Immature natural killer cell (primary cell): ENCODE measurements around the gene SLC9A3. TPM values are rescaled to one million over a fixed set of nuclear protein-coding genes. Genes with fewer than 3 reads are reported as not detected.

Experiments
- DNase-seq, 3 donors: peaks; one replicate each; pipeline ENCODE4 v3.0.0; 2022; ENCODE audit warnings: mixed read lengths in 1 of 3
- H3K27ac Mint-ChIP-seq, 6 donors: one replicate each; pipeline ENCODE4 v1.8.0; 2020; ENCODE audit warnings: mixed read lengths in 6 of 6, mild to moderate bottlenecking in 5 of 6, inconsistent platforms in 4 of 6, moderate library complexity in 3 of 6
- H3K27me3 Mint-ChIP-seq, 3 donors: one replicate each; pipeline ENCODE4 v1.8.0; 2020 to 2021; ENCODE audit warnings: low read depth in 3 of 3, mild to moderate bottlenecking in 3 of 3, mixed read lengths in 3 of 3, moderate library complexity in 3 of 3, inconsistent platforms in 1 of 3
- H3K36me3 Mint-ChIP-seq, 3 donors: one replicate each; pipeline ENCODE4 v1.8.0; 2020; ENCODE audit warnings: mixed read lengths in 3 of 3, inconsistent platforms in 2 of 3, mild to moderate bottlenecking in 2 of 3
- H3K4me1 Mint-ChIP-seq, 2 donors: one replicate each; pipeline ENCODE4 v1.8.0; 2020; ENCODE audit warnings: inconsistent platforms in 2 of 2, mild to moderate bottlenecking in 2 of 2, mixed read lengths in 2 of 2, moderate library complexity in 1 of 2
- H3K4me3 Mint-ChIP-seq, 5 donors: one replicate each; pipeline ENCODE4 v1.8.0; 2020; ENCODE audit warnings: mild to moderate bottlenecking in 5 of 5, mixed read lengths in 5 of 5, inconsistent platforms in 3 of 5, moderate library complexity in 3 of 5
- H3K9me3 Mint-ChIP-seq, 6 donors: one replicate each; pipeline ENCODE4 v1.8.0; 2020; ENCODE audit warnings: mild to moderate bottlenecking in 6 of 6, mixed read lengths in 6 of 6, inconsistent platforms in 4 of 6, moderate library complexity in 3 of 6
- polyA plus RNA-seq, 3 donors: library from polyadenylated mRNA; unstranded; fragments of 300-500 nt; fragmentation: Illumina TruSeq; gene quantifications; one replicate each; pipeline ENCODE4 v1.2.3, GENCODE V29; 2021

SLC9A3 gene
- polyA plus RNA-seq, 3 donors from 2014 or later = 0.66 to 1.7 (median 1.5) TPM

GRCh38 chr5:547086-547924 is 23.1 kb upstream of the SLC9A3 start:
- no peak for DNase-seq
- Mint-ChIP-seq H3K27me3 (peaks cover 5 to 7% (median 5%) of the 10 kb centered on the region in 3 donors), H3K4me1 (peaks cover 14 to 28% of the 10 kb centered on the region in 2 donors), H3K9me3 (peaks cover 0 to 3% (median 0%) of the 10 kb centered on the region in 6 donors), H3K36me3 (no peaks in the 10 kb centered on the region), H3K27ac (no peak overlapping the region), H3K4me3 (no peak overlapping the region)

DNA sequence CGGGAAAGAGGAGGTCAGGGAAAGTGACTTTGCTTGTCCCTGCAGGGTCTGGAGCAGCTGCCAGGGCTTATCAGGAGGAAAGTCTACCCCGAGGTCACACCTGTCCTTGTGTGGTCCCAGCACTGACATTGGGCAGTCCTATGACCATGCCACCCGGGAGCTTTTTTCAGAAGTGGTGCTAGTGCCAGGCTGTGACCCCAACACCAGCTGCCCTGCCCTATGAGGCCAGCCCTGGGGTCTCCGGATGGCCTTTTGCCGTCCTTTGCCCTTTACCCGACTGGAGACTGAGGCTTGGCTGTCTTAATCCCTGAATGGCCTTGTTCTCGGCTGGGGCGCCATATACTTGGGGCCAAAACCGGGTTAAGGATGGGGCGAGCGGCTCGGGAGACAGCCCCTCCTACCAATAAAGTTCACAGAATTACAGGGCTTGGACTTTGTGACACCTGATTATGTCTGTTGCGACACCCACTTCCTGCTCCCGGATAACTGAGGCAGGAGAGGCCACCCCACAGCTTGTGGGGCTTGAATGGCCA is 22.2 kb upstream of the SLC9A3 start:
- H3K27ac Mint-ChIP-seq = no peak overlapping the region
- peaks cover 5 to 9% (median 7%) of the 10 kb centered on the region in 3 donors for H3K27me3 Mint-ChIP-seq
- DNase-seq = no peak

DNA sequence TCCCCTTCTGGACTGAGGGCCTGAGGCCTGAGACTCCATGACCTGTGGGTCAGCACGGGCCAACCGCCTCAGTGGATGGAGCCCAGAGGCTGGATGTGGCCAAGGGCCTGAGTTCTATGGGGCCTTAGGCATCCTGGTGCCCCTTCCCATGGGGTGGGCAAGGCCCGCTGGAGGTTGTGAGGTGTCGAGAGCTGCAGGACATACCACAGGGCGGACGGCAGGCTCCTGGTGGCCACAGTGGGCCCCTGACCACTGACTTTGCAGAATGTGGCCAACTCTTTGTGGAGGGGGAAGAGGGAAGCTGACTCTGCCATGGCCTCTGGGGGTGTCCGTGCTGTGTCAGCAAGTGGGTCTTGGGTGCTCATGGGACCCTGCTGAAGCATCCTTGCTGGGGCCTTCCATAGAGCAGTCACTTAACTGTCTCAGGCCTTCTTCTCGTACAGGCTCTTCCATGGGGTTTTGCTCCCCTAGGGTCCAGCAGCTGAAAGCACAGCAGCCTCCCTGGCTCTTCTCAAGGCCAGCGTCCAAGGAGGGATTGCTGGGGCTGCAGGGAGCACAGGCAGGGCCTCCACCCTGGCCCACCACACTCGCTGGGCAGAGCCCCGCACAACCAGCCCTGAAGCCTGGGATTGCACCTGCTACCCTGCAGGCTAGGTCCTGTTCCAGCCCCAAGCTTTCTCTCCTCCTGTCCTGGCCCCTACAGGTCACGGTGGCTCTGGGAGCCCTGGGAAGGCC is 21.6 kb upstream of the SLC9A3 start:
- H3K27ac Mint-ChIP-seq = peak overlapping the region in 1 of 6 donors; percentile 88

More for the DNA sequence above, 22.2 kb upstream of the SLC9A3 start:
- Mint-ChIP-seq H3K4me3 (no peak overlapping the region), H3K9me3 (peaks cover 0 to 3% (median 0%) of the 10 kb centered on the region in 6 donors), H3K36me3 (no peaks in the 10 kb centered on the region), H3K4me1 (peaks cover 14 to 28% of the 10 kb centered on the region in 2 donors)

DNA sequence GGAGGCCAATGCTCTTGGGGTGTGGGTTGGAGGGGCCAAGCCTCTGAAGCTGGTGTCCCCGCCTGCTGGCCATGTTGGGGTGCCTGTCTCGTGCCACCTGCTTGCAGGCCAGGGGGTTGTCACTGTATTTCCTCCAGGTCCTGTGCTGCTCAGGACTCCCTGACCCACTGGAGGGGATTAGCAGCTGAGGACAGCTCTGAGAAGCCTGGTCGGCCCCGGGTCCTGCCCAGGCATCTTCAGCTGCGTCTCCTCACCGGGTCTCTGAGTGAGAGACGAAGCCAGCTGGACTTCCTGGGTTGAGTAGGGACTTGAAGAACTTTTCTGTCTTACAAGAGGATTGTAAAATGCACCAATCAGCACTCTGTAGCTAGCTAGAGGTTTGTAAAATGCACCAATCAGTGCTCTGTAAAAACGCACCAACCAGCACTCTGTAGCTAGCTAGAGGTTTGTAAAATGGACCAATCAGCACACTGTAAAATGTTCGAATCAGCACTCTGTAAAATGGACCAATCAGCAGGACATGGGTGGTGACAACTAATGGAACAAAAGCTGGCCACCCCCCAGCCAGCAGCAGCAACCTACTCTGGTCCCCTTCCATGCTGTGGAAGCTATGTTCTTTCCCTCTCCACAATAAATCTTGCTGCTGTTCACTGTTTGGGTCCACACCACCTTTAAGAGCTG is 20.6 kb upstream of the SLC9A3 start:
- H3K27ac Mint-ChIP-seq = peak overlapping the region in 5 of 6 donors; percentile 22 to 88 (median 43)
- H3K9me3 Mint-ChIP-seq = no peaks in the 10 kb centered on the region
- no peak for DNase-seq
- H3K4me1 Mint-ChIP-seq = peaks cover 14 to 28% of the 10 kb centered on the region in 2 donors
- no peaks in the 10 kb centered on the region for H3K36me3 Mint-ChIP-seq
- peak overlapping the region in 4 of 5 donors; percentile 38 to 80 (median 56) for H3K4me3 Mint-ChIP-seq
- peaks cover 3 to 9% (median 4%) of the 10 kb centered on the region in 3 donors for H3K27me3 Mint-ChIP-seq

More for the DNA sequence above, 21.6 kb upstream of the SLC9A3 start:
- peaks cover 3 to 9% (median 3%) of the 10 kb centered on the region in 3 donors for H3K27me3 Mint-ChIP-seq
- H3K4me1 Mint-ChIP-seq = peaks cover 14 to 28% of the 10 kb centered on the region in 2 donors
- no peak for DNase-seq
- H3K9me3 Mint-ChIP-seq = peaks cover 0 to 3% (median 0%) of the 10 kb centered on the region in 6 donors
- H3K4me3 Mint-ChIP-seq = peak overlapping the region in 1 of 5 donors; percentile 18
- no peaks in the 10 kb centered on the region for H3K36me3 Mint-ChIP-seq

- Mint-ChIP-seq H3K27me3 (peaks cover 3 to 9% (median 4%) of the 10 kb centered on the region in 3 donors), H3K4me1 (peaks cover 14 to 28% of the 10 kb centered on the region in 2 donors), H3K9me3 (no peaks in the 10 kb centered on the region), H3K4me3 (peak overlapping the region; percentile 66 to 84 (median 80)), H3K36me3 (no peaks in the 10 kb centered on the region), H3K27ac (peak overlapping the region; percentile 42 to 88 (median 82))
- DNase-seq = peak; percentile 37 to 45 (median 41)
Observed at GRCh38 chr5:543755-544674, 19.8 kb upstream of the SLC9A3 start.

DNA sequence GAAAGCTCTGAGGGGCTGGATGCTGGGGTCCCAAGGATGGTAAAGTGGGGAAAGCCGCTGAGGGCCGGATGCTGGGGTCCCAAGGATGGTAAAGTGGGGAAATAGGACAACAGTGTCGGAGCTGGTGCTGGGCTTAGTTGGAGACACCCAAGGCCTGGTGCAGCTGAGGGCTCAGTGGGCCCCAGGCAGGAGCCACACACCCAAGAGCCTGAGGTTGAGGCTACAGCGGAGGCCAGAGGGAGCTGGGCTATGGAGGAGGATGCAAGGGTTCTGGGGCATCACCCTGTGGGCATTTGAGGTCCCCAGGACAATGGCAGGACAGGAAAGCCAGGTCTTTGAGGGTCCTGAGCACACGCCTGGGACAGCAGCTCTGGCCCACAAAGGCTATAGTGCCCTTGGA is 19.1 kb upstream of the SLC9A3 start:
- peaks cover 14 to 28% of the 10 kb centered on the region in 2 donors for H3K4me1 Mint-ChIP-seq
- H3K9me3 Mint-ChIP-seq = no peaks in the 10 kb centered on the region
- no peak for DNase-seq
- peaks cover 3 to 9% (median 4%) of the 10 kb centered on the region in 3 donors for H3K27me3 Mint-ChIP-seq
- no peaks in the 10 kb centered on the region for H3K36me3 Mint-ChIP-seq
- peak overlapping the region; percentile 66 to 84 (median 80) for H3K4me3 Mint-ChIP-seq
- peak overlapping the region in 5 of 6 donors; percentile 45 to 74 (median 60) for H3K27ac Mint-ChIP-seq

- Mint-ChIP-seq H3K9me3 (no peaks in the 10 kb centered on the region), H3K4me3 (peak overlapping the region in 4 of 5 donors; percentile 27 to 80 (median 60)), H3K27me3 (peaks cover 1 to 9% (median 3%) of the 10 kb centered on the region in 3 donors), H3K4me1 (peaks cover 14 to 28% of the 10 kb centered on the region in 2 donors), H3K36me3 (no peaks in the 10 kb centered on the region), H3K27ac (peak overlapping the region in 3 of 6 donors; percentile 53 to 74 (median 53))
- no peak for DNase-seq
Observed at GRCh38 chr5:542319-543311, 18.4 kb upstream of the SLC9A3 start.

DNA sequence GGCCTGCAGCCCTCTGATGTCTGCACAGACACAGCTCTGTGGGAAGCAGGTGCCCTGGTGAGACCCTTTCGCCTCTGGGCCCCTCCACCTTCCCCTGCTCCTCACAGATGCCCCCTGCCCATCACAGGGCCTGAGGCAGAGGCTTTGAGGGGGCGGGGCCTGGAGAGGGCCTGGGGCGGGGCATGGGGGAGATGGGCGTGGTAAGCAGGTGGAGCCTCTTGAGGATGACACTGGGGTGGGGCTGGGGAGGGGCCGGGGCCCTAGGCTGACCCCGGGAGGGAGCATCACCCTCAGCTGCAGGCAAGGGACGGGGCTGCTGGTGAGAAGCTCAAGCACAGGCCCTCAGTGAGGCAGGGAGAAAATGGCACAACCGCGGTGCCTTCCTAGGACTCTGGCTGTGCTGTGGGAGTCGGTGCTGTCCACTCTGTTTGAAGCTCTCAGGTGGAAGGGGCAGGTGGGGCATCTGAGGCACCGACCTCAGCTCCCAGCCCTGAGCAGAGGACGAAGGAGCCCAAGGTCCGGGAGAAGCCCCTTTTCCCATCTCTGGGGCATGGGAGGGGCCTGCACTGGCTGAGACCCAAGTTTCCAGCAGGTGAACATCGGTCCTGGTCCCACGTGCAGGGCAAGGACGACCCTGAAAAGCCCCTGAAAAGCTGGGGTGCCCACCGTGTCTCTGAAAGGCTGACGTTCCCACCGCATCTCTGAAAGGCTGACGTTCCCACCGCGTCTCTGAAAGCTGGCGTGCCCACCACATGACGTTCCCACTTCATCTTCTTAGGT is 17.5 kb upstream of the SLC9A3 start:
- H3K4me3 Mint-ChIP-seq = no peak overlapping the region
- peak overlapping the region in 1 of 6 donors; percentile 60 for H3K27ac Mint-ChIP-seq
- no peaks in the 10 kb centered on the region for H3K36me3 Mint-ChIP-seq
- peaks cover 14 to 28% of the 10 kb centered on the region in 2 donors for H3K4me1 Mint-ChIP-seq
- DNase-seq = no peak
- H3K27me3 Mint-ChIP-seq = peaks cover 1 to 9% (median 3%) of the 10 kb centered on the region in 3 donors
- H3K9me3 Mint-ChIP-seq = no peaks in the 10 kb centered on the region

DNA sequence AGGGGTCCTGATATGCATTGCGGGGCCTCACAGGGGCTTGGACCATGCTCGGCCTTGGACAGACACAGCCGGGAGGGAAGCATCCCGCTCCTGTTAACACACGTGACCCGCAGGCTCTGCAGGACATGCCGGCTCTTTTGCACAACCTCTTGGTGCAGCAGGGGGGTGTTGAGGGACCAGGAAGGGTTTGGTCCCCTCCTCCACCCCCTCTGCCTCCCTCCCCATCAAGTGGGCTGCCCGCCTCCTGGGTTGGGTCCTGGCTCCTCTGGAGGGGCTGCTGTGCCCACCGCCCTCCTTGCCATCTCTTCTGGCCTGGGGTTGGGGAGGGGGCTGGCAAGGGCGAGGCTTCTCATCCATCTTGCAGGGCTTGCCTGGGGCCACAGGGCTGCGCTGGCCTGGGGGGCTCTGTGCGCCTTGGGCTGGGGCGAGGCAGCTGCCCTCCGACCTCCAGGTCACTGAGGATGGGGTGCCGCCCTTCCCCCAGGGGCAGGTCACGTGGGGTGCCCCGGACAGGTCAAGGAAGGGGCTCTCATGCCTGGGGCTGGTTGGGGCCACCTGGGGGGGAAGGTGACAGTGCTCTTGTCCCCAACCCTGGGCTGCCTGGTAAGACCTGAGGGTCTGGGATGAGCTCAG is 16.8 kb upstream of the SLC9A3 start:
- peaks cover 14 to 28% of the 10 kb centered on the region in 2 donors for H3K4me1 Mint-ChIP-seq
- H3K27me3 Mint-ChIP-seq = peaks cover 1 to 12% (median 5%) of the 10 kb centered on the region in 3 donors
- no peaks in the 10 kb centered on the region for H3K9me3 Mint-ChIP-seq
- H3K4me3 Mint-ChIP-seq = no peak overlapping the region
- H3K27ac Mint-ChIP-seq = no peak overlapping the region
- no peak for DNase-seq
- H3K36me3 Mint-ChIP-seq = no peaks in the 10 kb centered on the region

GRCh38 chr5:540071-540905 is 16.0 kb upstream of the SLC9A3 start:
- H3K4me3 Mint-ChIP-seq = no peak overlapping the region
- peaks cover 1 to 12% (median 5%) of the 10 kb centered on the region in 3 donors for H3K27me3 Mint-ChIP-seq
- no peaks in the 10 kb centered on the region for H3K36me3 Mint-ChIP-seq
- no peaks in the 10 kb centered on the region for H3K9me3 Mint-ChIP-seq
- peaks cover 14 to 24% of the 10 kb centered on the region in 2 donors for H3K4me1 Mint-ChIP-seq
- H3K27ac Mint-ChIP-seq = no peak overlapping the region
- DNase-seq = no peak
